ENCODE results near the gene CD53.
"Not testable (repeated sequence)": the region's sequence is repeated elsewhere in the genome, so short reads cannot be mapped to it uniquely, and the experiment has no call there.

CD53 gene

DNA sequence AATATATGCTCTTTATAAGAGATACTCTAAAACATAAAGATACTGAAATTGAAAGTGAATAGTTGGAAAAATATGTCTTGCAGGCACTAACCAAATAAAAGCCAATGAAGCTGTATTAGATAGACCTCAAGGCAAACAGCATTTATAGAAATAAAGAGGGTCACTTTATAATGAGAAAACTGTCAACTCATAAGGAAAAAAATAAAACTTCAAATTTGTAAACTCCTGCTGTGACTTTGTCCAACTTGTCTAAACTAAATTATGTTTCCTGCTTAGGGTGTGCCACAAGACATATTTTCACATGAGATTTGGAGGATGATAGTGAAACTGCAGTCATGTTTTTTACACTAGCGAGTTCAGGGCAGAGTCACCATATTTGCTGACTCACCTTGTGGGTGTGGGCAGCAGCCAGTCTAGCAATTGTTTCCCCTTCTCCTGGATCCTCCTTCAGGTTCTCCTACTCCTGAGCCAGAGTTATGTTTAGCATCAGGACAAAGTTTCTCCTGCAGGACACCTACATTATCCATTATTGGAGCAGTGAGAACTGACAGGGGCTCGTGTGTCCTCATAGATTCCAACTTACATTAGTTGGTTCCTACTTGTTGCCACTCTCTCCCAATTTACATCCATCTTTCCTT, 43.8 kb downstream of the CD53 start:
- DNase-seq (ENCODE audit: low read depth): no peak

DNA sequence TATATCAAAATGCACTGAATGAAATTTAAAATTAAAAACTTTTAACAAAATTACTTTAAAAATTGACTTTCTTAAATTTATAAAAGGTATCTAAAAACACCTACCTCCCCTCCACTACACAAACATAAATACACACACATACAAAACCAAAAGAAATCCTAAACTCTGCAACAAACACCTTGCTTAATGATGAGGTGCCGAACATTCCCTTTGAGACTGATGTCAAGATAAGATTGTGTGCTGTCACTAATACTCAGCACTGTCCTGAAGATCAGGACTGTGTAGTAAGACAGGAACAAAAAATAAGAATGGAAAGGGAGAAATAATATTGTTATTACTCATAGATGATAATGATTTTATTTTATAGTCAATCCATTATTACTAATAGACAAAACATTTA, 45.1 kb downstream of the CD53 start:
- no peak for DNase-seq (ENCODE audit: low read depth)

DNA sequence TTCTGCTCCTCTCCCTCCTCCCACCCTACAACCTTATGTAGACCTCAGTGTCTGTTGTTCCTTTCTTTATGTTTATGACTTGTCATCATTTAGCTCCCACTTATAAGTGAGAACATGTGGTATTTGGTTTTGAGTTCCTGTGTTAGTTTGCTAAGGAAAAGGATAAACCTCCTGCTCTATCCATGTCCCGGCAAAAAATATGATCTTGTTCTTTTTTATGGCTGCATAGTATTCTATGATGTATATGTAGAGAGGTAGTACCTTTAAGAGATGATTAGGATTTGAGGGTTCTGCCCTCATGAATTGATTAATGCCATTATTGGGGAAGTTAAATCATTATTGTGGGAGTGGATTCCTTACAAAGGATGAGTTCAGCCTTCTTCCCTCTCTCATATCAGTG, 49.0 kb downstream of the CD53 start:
- DNase-seq (ENCODE audit: low read depth): no peak

DNA sequence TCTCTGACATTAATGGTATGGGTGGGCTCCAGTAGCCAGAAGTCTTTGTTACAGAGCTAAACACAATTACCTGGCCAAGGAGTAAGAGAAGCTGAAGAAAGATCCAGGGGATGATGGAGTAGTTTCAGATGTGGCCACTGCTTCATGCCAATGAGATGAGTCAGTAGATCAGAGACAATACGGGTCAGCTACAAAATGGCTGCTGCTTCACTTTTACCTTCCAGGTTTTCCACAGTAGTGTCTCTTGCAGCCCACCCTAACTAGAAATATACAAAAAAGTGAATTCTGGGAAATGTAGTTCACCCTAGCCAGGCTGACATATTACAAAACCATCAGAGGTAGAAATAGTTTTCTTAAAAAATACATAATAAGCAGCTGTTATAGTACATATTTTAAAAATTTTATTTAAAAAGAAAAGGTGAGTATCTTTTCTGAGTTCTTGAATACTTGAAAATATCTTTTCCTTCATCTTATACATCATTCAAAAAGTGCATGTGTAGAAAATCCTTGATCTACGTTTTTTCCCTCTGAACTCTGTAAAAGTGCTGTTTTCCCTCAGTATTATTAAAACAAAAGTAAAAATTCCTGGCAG, 54.6 kb downstream of the CD53 start:
- DNase-seq (ENCODE audit: low read depth): no peak

DNA sequence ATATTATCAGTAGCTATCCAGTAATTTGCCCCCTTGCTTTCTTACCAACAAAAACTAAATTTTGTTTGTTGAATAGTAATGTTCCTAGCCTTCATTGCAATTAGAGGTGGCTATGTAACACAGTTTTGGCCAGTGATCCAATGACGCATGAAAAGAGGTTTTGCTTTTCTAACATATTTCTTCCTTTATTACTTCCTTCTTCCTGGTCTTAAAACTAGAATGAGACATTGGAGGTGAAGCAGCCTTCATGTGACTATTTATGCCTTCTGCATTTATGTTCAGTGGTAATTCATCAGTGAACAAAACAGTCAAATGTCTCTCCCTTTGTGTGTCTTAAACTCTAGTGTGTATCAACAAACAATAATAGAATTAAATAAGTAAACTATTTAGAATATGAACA, 55.2 kb downstream of the CD53 start:
- no peak for DNase-seq (ENCODE audit: low read depth)

DNA sequence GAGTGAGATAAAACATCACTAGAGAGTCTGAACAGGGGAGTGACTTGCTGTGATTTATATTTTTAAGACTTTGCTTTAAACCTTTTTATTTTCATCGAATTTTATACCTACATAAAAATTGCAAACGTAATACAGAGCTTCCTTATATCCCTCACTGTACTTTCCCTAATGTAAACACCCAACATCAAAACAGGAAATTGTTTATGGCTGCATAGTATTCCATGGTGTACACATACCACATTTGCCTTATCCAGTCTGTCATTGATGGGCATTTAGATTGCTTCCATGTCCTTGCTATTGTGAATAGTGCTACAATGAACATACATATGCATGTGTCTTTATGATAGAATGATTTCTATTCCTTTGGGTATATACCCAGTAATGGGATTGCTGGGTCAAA, 56.0 kb downstream of the CD53 start:
- no peak for DNase-seq (ENCODE audit: low read depth)

DNA sequence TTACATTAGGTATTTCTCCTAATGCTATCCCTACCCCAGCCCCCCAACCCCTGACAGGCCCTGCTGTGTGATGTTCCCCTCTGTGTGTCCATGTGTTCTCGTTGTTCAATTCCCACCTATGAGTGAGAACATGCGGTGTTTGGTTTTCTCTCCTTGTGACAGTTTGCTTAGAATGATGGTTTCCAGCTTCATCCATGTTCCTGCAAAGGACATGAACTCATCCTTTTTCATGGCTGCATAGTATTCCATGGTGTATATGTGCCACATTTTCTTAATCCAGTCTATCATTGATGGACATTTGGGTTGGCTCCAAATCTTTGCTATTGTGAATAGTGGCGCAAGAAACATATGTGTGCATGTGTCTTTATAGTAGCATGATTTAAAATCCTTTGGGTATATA, 58.1 kb downstream of the CD53 start:
- not testable (repeated sequence) for DNase-seq (ENCODE audit: low read depth)

DNA sequence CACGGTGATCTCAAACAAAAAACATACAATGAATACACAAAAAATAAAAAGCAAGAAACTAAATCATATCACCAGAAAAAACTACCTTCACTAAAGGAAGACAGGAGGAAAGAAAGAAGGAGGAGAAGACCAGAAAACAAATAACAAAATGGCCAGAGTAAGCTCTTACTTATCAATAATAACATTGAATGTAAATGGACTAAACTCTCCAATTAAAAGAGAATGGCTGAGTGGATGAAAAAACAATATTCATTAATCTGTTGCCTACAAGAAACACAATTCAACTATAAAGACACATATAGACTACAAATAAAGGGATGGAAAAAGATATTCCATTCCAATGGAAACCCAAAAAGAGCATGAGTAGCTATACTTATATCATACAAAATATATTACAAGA, 63.6 kb downstream of the CD53 start:
- DNase-seq (ENCODE audit: low read depth): no peak

DNA sequence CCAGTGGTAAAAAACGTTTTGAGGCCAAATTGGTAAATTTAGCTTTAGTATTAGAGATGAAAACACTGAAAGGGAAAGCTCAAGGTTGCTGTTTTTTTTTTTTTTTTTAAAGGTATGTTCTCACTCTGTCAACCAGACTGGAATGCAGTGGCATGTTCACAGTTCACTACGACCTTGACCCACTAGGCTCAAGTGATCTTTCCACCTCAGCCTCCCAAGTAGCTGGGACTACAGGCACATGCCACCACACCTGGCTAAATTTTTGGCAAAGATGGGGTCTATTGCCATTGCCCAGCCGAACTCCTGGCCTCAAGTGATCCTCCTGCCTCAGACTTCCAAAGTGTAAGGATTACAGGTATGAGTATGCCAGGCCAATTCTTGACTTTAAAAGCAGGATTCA, 71.9 kb downstream of the CD53 start:
- no peak for DNase-seq (ENCODE audit: low read depth)

DNA sequence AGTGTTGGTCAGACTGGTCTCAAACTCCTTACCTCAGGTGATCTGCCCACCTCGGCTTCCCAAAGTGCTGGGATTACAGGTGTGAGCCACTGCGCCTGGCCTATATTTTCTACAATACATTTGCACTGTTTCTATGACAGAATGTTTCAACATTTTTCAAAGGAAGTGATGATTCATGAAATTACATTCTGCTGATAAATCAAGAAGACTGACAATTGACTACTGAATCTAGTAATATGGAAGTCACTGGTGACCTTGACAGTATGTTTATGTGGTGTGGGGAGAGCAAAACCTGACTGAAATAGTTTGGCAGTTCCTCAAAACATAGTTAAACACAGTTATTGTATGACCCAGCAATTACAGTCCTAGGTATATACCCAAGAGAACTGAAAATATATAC, 72.7 kb downstream of the CD53 start:
- DNase-seq (ENCODE audit: low read depth): no peak

DNA sequence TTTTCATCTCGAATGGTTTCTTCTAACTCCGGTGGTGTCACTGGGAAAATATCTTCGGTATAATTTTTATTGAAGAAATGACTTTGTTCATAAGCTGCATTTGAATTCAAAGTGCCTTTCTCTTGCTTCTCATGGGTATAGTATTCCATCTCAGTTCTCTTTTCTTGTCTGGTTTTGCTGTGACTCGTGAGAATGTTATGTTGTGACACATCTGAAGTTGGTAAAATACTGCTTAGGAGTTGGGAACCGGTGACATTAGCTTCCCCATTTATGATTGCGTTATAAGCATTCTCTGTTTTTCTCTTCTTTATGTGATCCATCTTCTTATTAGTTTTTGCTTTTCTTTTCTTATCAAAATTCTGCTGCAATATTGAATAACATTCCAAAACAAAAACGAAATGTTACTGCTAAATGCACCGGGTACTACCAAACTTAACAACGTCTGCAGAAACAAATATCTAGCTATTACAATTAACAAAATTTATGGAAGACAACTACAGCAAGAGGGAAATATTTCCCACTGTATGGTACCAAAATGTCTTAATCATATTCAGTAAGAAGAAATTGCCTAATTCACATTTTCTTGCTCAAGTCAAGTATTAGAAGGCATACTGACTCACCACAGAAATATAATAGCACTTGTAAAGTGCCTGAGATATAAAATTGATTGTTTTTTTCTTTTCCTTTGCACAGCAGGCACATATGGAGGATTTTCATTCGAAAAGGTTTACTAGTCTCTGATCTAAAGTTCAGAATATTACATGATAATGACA, 75.3 kb downstream of the CD53 start:
- DNase-seq (ENCODE audit: low read depth): no peak

Data from stromal cell of bone marrow (primary cell).